C4-2B (cell line): ENCODE results near the gene PSMG4.

ENCODE experiments used
- ZFX ChIP-seq: fragments of 450-650 bp; IDR thresholded peaks from 2 replicates; pipeline ENCODE4 v1.6.1; 2017
- TF ChIP-seq, protein P1 (sequence below): fragments of 450-650 bp; conservative IDR thresholded peaks from 2 replicates; pipeline ENCODE4 v1.5.1; 2017; ENCODE audit warnings: mild to moderate bottlenecking

DNA sequence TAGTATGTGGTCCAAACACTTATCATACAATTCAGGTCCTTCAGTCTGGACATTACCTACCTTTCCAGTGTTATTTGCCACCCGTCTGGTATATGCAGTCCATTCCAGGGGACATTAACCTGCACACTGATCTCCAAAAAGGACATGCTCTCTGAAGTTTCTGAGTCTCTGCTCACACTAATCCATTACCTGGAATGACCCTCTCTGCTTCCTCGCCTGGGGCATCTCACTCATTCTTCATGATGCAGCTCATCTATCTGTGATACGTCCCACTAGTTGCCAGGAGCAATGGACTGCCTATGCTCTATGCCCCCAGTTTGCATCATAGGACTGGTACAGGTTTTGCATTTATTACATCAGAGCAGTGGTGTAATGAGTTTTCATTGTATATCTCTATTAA, 25.4 kb upstream of the PSMG4 start:
- TF ChIP-seq, protein P1, sequence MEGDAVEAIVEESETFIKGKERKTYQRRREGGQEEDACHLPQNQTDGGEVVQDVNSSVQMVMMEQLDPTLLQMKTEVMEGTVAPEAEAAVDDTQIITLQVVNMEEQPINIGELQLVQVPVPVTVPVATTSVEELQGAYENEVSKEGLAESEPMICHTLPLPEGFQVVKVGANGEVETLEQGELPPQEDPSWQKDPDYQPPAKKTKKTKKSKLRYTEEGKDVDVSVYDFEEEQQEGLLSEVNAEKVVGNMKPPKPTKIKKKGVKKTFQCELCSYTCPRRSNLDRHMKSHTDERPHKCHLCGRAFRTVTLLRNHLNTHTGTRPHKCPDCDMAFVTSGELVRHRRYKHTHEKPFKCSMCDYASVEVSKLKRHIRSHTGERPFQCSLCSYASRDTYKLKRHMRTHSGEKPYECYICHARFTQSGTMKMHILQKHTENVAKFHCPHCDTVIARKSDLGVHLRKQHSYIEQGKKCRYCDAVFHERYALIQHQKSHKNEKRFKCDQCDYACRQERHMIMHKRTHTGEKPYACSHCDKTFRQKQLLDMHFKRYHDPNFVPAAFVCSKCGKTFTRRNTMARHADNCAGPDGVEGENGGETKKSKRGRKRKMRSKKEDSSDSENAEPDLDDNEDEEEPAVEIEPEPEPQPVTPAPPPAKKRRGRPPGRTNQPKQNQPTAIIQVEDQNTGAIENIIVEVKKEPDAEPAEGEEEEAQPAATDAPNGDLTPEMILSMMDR = no peak
- no peak for TF ChIP-seq ZFX
